GM12878 (cell line): Measurements from ENCODE around the gene PIK3C2B.

Experiments used
- CEBPB ChIP-seq, 2 experiments: fragments of 150-350 bp in 1 of 2; IDR thresholded peaks; 2 replicates each; pipeline ENCODE4 v1.6.1; 2012 to 2014; ENCODE audit warnings: low read depth in 2 of 2, low read length in 2 of 2, borderline replicate concordance in 1 of 2, inconsistent platforms in 1 of 2
- POLR2A ChIP-seq: IDR thresholded peaks from 2 replicates; pipeline ENCODE4 v1.6.1; 2011; ENCODE audit warnings: low read depth, mild to moderate bottlenecking, low read length

- TF ChIP-seq CEBPB (IDR thresholded peaks at IDR 0.05; ENCODE audit: borderline replicate concordance in 1 of 2, low read depth in 2 of 2, low read length in 2 of 2) (no peak), POLR2A (no peak)
Measured at GRCh38 chr1:204483791-204484190, 10.8 kb downstream of the PIK3C2B start.
